Suprapubic skin (tissue), 4 donors: ENCODE measurements around the gene ATF7IP2.

Experiments used
- POLR2A ChIP-seq, 2 donors: fragments of 450-650 bp; IDR thresholded peaks; one replicate each; pipeline ENCODE4 v1.6.1; 2017; ENCODE audit warnings: antibody characterized with exemption in 2 of 2, mild to moderate bottlenecking in 2 of 2, moderate library complexity in 2 of 2
- POLR2AphosphoS5 ChIP-seq, 3 donors: sonication (generic); formaldehyde crosslinking; IDR thresholded peaks; one replicate each; pipeline ENCODE4 v1.6.1; 2017; ENCODE audit warnings: antibody characterized with exemption in 3 of 3
- TF ChIP-seq, protein P1 (sequence below), 2 donors: fragments of 200-600 bp in 1 of 2; fragments of 450-650 bp in 1 of 2; sonication (generic) in 1 of 2; IDR thresholded peaks; one replicate each; pipeline ENCODE4 v1.5.1; 2016 to 2019; ENCODE audit warnings: antibody characterized with exemption in 2 of 2, mild to moderate bottlenecking in 1 of 2, moderate library complexity in 1 of 2

DNA sequence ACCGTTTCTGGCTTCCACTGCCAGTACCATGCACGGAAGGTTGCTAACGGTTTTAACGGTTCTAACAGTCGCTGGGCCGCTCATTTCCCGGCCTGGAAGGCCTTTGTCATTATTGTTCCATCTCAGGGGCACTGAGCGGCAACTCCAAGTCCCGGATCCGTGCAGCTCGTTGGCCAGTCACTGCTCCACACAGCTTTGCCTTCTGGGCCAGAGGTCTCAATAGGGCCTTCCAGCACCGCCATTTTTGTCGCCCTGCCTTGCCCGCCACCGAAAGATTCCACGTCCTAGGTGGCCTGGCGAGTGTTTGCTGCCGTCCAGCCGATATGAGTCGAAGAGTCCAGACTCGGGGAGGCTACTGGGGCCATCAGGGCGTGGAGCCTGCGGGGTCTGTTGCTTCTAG, 30.3 kb upstream of the ATF7IP2 start:
- TF ChIP-seq, protein P1, sequence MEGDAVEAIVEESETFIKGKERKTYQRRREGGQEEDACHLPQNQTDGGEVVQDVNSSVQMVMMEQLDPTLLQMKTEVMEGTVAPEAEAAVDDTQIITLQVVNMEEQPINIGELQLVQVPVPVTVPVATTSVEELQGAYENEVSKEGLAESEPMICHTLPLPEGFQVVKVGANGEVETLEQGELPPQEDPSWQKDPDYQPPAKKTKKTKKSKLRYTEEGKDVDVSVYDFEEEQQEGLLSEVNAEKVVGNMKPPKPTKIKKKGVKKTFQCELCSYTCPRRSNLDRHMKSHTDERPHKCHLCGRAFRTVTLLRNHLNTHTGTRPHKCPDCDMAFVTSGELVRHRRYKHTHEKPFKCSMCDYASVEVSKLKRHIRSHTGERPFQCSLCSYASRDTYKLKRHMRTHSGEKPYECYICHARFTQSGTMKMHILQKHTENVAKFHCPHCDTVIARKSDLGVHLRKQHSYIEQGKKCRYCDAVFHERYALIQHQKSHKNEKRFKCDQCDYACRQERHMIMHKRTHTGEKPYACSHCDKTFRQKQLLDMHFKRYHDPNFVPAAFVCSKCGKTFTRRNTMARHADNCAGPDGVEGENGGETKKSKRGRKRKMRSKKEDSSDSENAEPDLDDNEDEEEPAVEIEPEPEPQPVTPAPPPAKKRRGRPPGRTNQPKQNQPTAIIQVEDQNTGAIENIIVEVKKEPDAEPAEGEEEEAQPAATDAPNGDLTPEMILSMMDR (IDR thresholded peaks at IDR 0.05), result no peak
- no peak for TF ChIP-seq POLR2AphosphoS5 (IDR thresholded peaks at IDR 0.05)
- TF ChIP-seq POLR2A (IDR thresholded peaks at IDR 0.05), result no peak
